ENCODE data around the gene TMEM50B.
"Not testable (repeated sequence)": the region's sequence is repeated elsewhere in the genome, so short reads cannot be mapped to it uniquely, and the experiment has no call there.

The TMEM50B gene

DNA sequence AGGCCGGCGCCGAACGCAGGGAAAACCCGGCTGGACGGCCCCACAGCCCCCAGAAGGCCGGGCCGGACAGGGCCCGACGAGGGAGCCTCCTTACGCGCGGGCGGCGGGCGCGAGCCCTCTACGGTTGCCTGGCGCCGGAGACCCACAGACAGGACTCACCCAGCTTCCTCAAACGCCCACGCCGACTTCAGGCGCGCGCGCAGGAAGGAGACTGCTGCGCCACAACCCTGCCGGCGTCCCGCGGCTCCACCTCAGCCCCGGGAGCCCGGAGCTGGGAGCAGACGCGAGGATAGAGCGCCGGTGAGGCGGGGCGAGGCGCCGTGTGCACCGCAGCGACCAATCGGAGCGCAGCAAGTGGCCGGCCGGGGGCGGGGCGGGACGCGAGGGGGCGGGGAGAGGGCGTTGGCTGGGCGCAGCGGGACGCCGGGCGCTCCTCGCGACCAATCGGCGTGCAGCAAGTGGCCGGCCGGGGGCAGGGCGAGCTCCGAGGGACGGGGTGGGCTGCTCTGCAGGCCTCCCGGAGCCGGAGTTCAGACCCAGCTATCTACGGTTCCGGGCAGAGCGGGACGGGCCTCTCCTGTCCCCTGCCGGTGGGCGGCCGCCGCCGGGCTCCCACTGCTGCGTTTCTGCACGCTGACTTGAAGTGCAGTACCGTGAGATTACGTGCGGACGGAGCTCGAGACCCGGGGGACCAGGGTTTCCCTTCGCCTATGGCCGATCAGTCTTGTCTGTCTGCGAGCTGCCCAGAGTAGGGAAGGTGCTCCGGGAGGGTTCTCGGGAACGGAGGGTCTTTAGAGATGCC is at the start of gene TMEM50B:
TMEM50B (minus strand) TSS at position 296 of the 802 bp plus-strand sequence. CDS start 11,089 bp downstream, outside the sequence.
- peak; percentile 86 to 99 (median 97) for DNase-seq
- intact Hi-C loops (cut with DNase I) = loop anchor here (5.0 kb wide), 1 partner anchor 62 kb away; the partner anchor contains the start of genes GART and SON

DNA sequence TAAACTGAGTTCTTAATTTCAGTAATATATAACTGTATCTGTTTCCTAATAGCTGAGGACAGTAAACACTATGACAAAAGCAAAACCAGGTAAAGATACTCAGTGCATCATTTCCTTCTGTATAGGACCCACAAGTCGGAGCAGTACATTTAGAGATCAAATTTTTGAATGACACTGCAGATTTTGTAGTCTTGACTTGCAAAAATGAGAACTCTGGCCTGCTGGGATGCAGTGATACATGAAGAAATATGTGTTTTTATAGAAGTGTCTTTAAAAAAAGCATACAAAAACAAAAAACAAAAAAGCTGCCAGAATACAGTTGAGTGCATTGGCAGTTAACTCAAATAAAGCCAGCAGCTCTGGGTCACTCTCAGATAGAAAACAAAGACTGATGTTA is 43.2 kb upstream of the TMEM50B start:
- no peak for DNase-seq
- intact Hi-C loops (cut with DNase I) = no loop called here

DNA sequence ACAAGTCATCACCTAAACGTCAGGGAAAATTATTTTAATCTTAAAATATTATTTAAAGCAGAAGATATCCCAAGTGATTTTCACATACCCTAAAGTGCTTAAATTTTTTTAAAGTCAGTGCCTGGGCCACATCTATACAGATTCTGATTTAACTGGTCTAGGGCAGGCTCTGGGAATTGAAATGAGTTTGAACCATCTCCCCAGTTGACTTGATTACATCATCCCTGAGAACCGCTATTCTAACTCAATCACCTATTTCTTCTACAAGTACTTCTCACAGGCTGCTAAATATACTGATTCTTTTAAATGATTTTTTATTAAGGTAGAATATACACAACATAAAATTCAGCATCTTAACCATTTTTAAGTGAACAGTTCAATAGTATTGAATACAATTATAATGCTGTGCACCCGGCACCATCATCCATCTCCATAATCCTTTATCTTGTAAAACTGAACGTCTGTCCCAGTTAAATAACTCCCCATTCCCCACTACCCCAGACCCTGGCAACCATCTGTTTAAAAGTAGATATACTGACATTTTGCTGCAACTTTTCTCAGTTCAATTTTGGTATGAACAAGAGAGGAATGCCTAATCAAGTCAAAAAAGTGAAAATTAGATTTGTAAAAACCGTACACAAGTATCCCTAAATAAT is 42.7 kb upstream of the TMEM50B start:
- no peak for DNase-seq
- intact Hi-C loops (cut with DNase I) = no loop called here

DNA sequence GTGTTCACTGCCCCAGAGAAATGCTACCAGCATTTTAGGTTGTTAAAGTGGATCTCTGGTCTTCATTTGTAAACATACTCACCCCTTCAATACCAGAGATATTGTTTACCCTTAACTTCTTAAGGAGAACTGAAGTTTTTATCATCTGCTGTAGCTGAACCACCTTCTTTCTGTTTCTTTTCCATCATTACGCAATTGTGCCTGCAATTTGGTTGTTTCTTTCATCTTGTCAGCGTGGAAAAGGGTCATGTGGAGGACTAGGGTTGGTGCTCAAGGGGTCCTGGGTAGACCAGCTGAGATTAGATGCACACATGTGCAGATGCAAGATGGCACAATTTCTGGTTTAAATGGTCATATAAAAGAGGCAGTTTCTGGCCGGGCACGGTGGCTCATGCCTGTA is 39.1 kb upstream of the TMEM50B start:
- DNase-seq = no peak
- intact Hi-C loops (cut with DNase I) = no loop called here

DNA sequence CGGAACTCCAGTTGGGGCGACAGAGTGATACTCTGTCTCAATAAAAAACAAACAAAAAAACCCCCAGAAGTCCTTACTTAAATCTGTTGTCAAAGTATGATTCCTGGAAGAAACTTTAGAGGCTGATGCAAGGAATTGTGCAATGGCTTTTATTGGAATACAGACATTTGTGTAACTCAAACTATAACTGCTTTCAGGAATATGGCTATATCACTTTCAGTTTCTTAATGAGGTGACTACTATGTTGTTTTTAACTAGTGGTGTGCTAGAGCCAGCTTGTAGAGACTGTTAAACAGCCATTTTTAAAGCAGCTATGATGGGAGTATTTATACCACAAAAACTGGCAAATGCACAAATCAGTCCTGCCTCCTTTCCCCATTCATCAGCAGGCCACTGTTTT is 34.5 kb upstream of the TMEM50B start:
- intact Hi-C loops (cut with DNase I) = no loop called here
- DNase-seq = no peak

DNA sequence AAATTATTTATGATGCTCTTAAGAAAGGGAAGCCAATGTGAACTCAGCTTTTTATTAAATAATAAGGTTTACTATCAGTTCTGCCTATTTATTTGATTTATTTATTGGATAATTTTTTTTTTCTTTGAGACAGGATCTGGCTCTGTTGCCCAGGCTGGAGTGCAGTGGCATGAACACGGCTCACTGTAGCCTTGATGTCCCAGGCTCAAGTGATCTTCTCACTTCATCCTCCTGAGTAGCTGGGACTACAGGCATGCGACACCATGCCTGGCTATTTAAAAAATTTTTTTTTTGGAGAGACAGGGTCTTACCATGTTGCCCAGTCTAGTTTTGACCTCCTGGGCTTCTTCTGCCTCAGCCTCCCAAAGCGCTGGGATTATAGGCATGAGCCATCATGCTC is 32.7 kb upstream of the TMEM50B start:
- intact Hi-C loops (cut with DNase I) = no loop called here
- no peak for DNase-seq

DNA sequence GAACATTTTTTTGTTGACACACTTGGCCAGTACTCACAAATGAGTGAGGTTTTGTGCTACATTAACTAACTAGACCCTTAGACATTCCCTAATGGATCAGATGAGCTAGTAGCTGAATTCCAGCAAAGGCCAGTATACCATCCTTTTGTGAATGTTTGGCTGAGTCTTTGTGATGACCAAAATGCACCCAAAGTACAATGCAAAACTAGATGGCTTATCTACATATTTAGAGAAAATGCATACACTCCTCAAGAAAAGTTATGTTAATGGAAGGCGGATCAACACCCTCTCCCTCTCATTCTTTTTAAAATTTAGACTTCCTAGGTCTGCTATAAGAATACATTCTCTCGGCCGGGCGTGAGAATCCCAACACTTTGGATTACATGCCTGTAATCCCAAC is 31.9 kb upstream of the TMEM50B start:
- DNase-seq = no peak
- intact Hi-C loops (cut with DNase I) = no loop called here

DNA sequence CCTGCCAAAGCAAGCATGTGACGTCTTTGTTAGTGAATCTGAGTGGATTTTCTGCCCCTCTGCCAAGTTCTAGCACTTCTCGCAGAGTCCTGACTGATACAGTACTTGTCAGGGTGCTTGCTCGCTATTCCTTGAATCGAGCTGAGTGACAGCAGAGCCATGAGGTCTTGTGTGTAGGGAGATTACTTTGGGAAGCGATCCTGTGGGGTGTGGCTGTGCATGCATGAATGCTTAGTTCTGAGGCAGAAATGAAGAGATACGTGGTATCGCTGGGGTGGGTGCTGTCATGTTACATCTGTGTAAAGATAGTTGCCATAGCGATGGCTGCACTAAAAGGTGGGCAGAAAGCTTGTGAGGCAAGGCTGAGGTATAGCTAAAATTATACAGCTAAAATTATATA is 31.1 kb upstream of the TMEM50B start:
- intact Hi-C loops (cut with DNase I) = no loop called here
- DNase-seq = peak; percentile 29 to 95 (median 68)

DNA sequence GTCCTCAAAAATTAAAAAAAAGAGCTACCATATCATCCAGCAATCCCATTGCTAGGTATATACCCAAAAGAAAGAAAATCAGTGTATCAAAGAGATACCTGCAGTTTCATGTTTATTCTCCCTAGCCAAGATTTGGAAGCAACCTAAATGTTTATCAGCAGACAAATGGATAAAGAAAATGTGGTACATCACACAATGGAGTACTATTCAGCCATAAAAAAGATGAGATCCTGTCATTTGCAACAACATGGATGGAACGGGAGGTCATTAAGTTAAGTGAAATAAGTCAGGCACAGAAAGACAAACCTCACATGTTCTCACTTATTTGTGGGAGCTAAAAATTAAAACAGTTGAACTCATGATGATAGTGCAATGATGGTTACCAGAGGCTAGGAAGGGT is 27.2 kb upstream of the TMEM50B start:
- intact Hi-C loops (cut with DNase I); DNase-seq: not testable (repeated sequence)

DNA sequence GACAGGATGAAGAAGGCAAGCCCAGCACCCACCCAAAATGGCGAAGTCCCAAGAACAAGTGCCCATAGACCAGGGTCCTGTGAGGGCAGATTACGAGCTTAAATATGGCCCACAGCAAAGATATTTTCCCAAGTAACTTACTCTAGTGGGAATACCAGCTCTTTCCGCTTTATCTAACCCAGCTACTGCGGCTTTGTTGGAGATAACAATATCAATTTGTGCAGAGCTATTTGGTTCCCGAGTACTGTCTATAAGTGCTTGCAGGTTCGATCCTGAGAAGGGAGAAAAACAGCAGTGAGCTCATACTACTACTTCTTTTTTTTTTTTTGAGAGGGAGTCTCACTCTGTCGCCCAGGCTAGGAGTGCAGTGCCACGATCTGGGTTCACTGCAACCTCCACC is 26.1 kb upstream of the TMEM50B start:
- intact Hi-C loops (cut with DNase I) = no loop called here
- DNase-seq = no peak

DNA sequence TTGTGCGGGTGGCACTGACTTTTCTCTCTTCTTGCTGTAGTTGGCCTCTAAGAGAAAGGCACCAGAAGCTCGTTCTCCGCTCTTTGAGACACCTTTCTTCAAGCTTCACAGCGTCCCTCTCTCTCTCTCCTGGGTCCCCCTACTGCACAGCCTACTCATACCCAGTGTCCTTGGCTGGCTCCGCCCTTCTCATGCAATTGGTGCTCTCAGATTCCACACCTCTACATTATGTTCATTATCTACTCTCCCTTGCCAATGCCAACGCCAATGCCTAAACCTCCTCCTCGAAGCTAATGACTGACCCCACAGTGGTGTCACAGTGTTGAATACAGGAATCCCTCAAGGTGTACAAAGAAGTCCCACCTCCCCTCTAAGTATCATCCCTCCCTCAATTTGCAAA is 16.6 kb upstream of the TMEM50B start:
- intact Hi-C loops (cut with DNase I) = no loop called here
- DNase-seq = no peak

DNA sequence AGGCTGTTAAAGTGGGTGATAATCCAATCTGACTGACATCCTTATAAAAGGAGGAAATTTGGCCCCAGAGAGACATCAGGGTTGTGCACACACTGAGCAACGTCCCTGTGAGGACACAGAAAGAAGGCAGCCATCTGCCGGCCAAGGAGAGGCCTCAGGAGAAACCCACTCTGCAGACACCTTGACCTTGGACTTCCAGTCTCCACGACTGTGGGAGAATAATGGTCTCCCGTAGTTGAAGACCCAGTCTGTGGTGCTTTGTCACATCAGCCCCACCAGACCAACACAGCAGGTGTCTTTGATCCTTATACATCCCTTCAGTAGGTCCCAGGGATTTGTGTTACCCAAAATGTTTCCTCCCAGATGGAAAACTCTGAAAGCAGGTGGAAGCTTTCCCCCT is 16.0 kb upstream of the TMEM50B start:
- no peak for DNase-seq
- intact Hi-C loops (cut with DNase I) = no loop called here

DNA sequence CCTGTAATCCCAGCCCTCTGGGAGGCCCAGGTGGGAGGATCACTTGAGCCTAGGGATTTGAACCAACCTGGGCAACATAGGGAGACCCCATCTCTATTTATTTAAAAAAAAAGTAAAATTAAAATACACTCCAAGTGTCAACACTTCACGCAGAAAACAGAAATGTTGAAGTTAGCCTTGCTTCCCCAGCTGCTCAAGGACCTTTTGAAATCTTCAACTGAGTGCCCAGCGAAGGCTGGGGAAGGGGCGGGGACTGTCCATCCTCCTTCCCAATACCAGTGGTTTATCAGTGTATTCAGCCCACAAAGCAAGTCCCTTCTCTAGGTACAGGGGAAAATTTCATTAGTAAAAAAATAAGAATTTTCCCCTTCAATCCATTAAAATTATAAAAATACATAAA is 14.0 kb upstream of the TMEM50B start:
- intact Hi-C loops (cut with DNase I) = no loop called here
- DNase-seq = no peak

DNA sequence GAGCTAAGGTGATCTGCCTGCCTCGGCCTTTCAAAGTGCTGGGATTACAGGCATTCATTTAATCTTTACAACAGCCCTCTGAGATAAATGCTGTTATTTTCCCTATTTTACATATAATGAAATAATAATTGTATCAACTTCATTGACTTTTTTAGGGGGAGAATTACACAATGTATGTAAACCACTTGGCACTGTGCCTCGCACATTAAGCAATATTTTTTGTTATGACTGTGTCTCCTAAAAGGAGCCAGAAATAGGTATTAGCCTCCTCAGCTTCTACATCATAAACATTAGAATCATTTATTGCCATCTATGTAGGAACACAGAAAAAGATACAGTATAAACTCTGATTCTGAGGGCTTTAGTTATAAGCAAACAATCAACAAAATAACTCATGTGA is 12.8 kb upstream of the TMEM50B start:
- intact Hi-C loops (cut with DNase I) = no loop called here
- DNase-seq = no peak

DNA sequence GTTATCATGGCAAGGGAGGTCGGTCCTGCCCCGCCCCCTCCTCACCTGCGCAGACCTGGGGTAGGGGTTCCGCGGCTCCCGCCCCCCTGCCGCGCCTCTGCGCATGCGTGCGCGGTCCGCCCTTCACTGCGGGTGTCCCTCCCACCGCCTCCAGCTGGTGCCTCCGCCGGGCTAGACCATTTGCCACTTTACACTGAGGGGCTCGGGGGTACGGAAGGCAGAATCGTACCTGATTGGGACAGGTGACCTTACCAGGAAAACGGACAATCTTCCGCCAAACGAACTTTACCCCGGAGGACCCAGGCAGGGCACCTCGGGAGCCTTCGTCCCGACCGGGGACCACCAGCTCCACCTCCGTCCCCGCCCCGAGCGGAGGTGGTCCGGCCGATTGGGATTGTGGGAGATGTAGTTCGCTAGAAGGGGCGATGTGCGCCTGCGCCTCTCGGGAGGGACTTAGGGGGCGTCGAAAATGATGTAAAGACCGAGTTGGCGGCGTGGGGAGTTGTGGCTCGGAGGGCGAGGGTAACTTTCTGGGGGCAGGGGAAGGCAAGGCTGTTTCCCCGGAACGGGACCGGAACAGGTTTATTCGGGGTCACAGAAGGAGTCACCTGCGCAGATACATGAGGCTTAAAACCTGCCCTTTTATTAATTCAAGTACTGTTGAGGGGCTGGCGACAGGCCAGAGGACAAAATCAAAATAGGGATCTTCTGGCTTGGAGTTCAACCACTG is 11.8 kb upstream of the TMEM50B start, which contains the start of gene DNAJC28:
DNAJC28 (minus strand) TSS at position 344 of the 730 bp plus-strand sequence. CDS start 2,323 bp downstream, outside the sequence.
- intact Hi-C loops (cut with DNase I) = no loop called here
- peak; percentile 86 to 98 (median 94) for DNase-seq

DNA sequence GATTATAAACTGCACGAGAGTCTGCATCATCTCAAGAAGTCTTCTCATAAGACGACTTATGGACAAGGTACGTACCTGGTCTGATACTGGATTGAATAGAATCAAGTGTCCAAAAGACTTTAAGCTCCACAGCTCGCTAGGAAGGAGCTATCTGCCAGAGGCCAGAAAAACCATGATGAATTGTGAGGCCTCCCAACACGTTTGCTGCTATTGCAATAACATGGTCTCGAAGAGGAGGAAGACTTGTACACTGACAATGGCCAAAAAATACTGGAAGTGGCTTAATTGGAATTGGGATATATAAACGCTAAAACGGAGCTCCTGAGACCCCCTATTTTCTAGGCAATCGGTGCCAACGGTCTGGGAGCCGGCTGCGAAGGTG is 11.2 kb upstream of the TMEM50B start:
- intact Hi-C loops (cut with DNase I) = no loop called here
- peak in 2 of 42 donors; percentile 8 to 38 for DNase-seq

DNA sequence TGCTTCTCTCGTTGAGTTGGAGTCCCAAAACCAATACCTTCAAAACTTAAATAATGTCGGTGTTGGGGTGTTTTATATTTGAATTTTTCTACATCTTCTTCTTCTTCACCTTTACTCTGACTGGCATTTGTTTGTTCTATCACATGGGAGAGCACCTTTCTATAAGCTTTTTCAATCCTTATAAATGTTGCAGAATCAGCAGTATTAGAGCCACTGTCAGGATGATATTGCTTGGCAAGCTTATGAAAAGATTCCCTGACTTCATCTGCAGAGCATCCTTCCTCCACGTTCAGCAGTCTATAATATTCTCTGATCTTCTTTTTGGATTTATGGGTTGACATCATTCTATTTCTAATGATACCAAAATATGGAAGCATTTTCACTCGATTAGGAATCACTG is 9.2 kb upstream of the TMEM50B start:
- intact Hi-C loops (cut with DNase I) = no loop called here
- no peak for DNase-seq

DNA sequence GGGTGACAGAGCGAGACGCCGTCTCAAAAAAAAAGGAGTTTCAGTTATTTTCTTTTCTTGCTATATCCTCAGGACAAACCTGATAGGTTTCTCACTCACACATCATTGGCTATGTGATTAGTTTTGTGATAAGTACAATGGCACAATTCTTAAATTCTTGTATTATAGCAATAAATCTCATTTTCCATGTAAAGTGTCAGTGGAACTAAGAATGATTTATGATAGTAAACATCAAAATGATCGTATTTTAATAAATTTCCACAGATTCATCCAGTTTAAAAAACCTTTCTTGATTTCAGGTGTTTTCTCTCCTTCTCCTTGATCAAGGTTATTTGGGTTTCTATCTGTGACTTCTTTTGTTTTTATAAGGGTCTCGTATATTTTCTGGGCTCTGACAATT is 8.2 kb upstream of the TMEM50B start:
- DNase-seq = no peak
- intact Hi-C loops (cut with DNase I) = no loop called here

DNA sequence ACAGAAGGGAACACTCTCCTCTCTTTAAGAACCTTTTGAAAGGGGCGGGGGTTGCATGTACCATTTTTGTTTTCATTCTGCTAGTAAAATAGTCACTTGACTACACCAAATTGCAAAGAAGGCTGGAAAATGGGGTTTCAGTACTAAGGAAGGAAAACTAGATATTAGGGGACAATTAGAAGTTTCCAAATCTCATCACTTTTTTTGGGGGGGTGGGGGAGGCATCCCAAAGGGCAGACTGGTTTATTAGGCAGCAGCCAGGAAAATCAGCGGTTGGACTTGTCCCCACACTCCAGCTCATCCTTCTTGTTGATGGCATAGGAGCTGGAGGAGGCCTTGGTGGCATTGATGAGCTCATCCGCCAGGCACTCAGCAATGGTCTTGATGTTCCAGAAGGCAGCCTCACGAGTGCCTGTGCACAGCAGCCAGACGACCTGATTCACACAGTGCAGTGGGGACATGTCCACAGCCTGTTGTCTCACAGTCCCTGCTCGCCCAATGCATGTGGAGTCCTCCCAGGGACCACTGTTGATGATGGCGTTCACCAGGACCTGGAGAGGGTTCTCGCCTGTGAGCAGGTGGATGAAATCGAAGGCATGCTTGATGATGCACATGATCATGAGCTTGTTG is 1.7 kb upstream of the TMEM50B start:
- intact Hi-C loops (cut with DNase I) = loop anchor here (5.0 kb wide), 1 partner anchor 61 kb away; the partner anchor contains the start of genes GART and SON
- DNase-seq = no peak
